NCI-H748 treated with DMSO at 0.1 percent for 48 hours (cell line): ENCODE data around the gene SLC26A3.
A peak's percentile ranks its signal among the peaks of the same experiment; 100 is the strongest.

Experiments used
- DNase-seq: peaks from one replicate; lab custom pipeline; 2025; lab: John Stamatoyannopoulos, UW

The SLC26A3 gene

GRCh38 chr7:107746006-107746405 lies 57.0 kb downstream of the SLC26A3 start:
- DNase-seq: no peak

GRCh38 chr7:107744345-107744750 lies 58.7 kb downstream of the SLC26A3 start:
- DNase-seq: no peak

DNA sequence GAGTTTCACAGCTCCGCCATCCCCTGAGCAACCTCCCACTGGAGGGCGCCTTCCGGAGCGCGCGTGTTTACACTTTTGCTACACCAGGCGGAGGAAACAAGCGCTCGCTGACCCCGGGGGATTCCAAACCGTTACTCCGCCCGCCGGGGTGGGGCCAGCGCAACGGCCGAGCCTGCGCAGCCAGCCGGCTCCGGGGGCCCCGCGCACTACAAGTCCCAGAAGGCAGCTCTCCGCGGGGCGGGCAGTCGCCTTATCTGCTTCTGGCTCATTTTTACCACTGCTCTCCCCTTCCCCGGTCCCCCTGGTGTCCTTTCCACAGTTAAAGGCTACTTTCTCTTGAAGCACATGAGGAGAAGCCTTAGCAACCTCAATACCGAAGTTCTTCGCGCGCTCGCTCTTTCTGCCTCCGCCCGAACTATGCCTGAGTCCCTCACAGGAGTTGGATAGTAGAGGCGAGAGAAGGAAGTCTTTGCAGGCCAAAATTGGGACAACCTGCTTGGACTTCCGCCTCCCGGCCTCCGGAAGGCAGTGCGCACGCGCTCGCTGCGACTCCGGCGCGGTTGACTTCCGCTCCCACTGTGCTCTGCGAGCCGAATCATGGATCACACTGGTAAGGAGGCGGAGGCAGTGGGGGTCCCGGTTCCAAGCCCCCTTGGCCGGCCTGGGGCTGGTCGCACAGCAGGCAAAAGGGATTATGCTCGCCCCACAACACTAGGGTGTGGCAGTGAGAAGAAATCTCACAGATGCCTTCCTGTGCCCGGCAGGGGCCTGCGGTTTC lies 59.3 kb downstream of the SLC26A3 start, which contains the start of gene CBLL1:
Gene CBLL1, plus strand, starts transcription at position 576 of the 778 bp plus-strand sequence. Its CDS starts 22 bp downstream, at position 598.
- DNase-seq: peak; percentile 88

DNA sequence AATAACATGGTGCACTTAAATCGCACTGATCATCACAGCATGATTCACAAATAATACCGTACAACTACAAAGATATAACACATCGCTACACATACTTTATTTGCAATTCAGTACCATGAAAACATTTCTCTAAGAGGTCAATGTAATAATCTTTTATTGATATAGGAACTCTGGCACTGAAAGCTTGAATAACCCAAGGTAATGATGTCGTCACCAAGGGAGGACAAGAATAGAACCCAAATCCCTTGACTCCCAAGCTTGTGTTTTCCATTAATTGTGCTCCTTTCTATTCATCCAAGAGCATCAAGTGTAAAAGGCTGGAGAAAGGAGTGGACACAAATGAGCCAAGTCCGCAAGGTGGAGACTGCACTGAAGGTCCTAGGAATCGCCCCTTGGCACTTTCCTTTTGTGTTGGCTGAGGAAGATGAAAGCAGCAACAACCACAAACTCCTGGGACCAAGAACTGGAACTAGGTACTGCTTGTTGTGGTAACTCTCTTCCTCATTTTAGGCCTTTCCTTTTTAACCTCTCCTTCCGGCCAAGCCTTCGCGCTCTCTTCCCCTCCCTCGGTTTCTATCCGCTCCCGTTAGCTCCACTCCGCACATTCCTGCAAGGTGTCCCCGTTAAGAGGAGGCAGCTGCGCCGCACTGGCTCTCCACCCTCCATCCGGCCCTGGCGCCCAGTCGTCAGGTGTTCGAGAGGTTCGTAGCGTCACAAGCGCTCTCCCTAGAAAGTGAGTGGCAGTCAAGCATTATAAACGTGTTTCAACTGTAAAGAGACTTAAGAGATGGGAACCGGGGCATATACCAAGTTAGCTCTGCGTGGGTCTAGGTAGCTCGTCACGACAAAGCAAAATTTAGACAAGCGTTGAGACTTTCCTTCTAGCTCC lies 60.1 kb downstream of the SLC26A3 start:
- no peak for DNase-seq

- DNase-seq: no peak
These were observed 74.7 kb downstream of the SLC26A3 start for GRCh38 chr7:107728276-107728675.

DNA sequence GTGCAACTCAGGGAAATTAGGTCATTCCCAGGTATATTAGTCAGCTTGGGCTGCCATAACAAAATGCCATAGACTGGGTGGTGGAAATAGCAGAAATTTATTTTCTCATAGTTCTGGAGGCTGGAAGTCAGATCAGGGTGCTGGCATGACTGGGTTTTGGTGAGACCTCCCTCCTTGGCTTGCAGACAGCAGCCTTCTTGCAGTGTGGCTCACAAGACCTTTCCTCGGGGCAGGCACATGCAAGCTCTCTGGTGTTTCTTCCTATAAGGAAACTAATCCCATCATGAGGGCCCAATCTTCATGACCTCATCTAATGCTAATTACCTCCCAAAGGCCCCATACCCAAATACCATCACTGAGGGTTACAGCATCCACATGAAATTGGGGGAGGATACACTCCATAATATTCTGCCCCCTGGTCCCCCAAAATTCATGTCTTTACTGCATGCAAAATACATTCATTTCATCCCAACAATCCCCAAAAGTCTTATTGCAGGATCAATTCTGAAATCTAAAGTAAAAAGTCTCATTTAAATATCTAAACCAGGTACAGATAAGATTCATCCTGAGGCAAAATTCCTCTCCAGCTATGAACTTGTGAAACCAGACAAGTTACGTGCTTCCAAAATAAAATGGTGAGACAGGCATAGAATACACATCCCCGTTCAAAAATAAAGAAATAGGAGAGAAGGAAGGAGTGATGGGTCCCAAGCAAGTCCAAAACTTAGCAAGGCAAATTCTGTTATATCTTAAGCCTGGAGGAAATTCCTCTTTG lies 76.5 kb downstream of the SLC26A3 start:
- no peak for DNase-seq

DNA sequence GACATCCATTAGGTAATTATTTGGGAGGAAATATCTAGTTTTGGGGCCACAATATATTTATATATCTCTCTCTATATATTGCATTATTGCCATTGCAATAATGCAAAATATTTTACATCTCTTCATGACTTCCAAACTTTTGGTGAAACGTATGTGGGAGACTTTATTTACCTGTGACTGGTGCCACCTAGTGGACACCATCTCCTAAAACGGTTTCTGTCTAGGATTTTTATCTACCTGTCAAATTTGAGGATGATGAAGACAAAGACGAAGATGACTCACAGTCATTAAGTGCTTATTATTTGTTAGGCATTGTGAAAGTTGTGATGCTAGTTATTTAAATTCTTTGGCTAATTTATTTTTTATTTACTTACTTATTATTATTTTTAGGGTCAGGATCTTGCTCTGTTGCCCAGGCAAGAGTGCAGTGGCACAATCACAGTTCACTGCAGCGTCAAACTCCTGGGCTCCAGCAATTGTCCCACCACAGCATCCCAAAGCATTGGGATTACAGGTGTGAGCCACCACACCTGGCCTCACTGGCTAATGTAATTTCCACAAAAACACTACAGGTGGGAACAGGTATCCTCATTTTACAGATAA lies 77.8 kb downstream of the SLC26A3 start:
- DNase-seq: peak; percentile 21

DNA sequence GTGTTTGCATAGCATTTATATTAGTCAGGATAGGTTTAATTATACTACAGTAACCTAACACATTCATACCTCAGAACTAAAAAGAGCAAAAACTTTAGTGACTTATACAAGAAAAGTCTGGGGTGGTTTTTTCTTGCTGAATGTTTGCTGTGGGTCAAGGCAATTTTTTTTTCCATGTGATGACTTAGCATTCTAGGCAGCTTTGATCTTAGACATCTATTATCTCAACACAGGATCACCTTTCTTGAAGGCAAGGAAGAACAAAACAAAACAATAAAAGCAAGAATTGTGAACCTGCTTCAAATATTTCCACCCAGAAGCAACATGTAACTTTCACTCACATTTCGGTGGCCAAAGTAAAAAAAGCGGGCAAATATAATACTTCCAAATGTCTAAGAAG lies 79.8 kb downstream of the SLC26A3 start:
- DNase-seq: no peak

DNA sequence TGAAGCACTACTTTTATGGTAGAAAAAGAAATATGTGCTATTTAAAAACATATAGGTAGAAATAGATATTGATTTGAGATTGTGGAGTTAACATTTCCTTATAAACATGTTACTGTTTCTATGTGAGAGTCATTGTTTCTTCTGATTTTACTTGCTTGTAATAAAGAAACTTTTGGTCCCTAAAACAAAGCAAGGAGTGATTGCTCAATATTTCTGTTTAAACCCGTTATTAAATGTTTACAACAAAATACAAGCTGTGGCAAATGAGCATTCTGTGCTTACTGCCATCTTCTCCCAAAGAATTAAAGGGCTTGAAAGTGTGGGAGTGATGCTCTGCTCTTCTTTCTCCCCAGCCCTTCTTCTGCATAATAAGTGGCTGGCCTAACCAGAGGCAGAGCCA lies 81.7 kb downstream of the SLC26A3 start:
- DNase-seq: no peak

GRCh38 chr7:107718456-107719193 lies 84.4 kb downstream of the SLC26A3 start:
- no peak for DNase-seq

DNA sequence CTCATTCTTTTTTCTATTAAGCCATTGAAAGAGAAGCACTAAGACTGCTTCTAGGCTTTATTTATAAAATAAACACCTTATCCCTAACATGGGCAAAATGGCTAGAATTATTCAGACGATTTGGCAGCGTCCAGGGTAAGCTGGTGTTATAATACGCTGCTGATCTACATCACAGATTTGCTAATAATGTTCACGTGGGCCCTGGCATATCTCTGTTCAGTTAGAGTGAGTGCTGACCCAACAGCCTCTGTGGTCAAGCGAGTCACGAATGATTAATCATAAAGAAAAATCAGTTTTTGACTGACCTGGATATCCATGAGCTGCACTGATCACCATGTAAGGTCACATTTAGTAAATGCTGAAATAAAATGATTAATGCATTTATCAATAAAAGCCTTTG lies 87.5 kb downstream of the SLC26A3 start:
- DNase-seq: no peak
